Embryonic facial prominence (tissue), 1 donor: Measurements from ENCODE around the gene ELFN2.

Source experiments
- DNase-seq: peaks from one replicate; pipeline ENCODE4 v3.0.0-alpha.2; 2016; ENCODE audit errors: extremely low spot score

ELFN2 gene

DNA sequence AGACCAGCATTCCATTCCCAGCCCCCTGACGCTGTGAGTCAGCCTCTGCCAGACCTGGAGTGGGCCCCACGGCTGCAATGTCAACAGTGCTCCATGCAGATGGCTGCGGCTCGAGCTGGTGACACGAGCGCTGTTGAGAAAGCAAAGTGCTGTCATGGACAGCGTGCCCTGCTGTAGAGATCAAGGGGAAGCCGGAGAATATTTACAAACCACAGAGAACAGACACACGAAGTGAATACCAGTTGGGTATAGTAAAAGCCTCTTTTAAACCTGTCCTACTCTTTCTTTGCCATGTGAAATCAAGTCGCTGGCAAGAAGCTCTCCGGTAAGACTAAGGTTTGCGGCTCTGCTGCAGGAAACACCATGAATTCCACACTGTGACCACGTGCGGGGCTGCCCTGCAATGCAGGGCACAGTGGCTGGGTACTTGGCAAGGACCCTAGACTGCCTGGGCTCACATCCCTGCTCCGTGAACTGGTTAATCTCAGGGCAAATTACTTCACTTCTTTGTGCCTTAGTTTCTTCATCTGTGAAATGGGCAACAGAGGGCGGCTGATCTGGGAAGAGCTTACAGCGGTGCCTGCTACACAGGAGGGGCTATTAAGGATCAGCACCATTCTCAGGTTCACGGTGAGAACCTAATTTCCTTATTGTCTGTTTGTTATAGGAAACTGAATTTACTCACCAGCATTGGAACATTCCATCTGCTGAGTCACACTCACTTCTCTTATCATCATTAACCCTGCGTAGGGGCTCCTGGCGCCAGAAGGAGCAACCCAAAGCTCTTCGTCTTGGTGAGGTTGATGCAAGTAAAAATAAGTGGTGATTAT lies 27.8 kb upstream of the ELFN2 start:
- DNase-seq = no peak

DNA sequence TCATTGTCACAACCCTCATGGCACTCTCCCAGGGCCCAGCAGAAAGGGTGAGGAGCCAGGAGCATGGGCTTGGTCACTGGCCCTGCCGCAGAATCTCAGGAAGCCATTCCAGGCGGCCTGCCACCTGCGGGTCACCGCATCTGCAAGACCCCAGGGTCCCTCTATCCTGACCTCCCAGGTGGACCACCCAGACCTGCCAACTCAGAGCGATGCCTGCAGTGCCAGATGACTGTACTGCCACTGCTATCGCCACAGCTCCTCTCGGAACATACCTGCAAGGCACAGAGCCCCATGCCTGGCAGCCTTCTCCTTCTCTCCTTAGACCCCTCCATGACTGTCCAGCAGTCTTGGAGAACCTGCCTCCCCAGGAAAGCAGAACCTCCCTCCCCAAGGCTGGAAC lies 26.4 kb upstream of the ELFN2 start:
- DNase-seq = no peak

DNA sequence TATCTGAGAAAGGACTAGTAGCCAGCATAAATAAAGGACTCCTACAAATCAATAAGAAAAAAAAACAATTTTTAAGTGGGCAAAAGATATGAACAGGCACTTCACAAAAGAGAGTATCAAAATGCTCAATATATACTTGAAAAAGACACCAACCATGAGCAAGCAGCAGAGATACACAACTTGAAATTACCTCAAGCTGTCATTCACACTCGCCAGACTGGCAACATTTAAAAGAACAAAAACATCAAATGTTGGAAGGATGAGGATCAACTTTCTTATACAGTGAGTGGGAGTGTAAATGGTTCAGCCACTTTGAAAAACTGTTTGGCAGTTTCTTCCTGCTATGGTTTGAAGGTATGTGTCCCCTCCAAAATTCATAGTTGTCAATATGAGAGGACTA lies 23.9 kb upstream of the ELFN2 start:
- no peak for DNase-seq

DNA sequence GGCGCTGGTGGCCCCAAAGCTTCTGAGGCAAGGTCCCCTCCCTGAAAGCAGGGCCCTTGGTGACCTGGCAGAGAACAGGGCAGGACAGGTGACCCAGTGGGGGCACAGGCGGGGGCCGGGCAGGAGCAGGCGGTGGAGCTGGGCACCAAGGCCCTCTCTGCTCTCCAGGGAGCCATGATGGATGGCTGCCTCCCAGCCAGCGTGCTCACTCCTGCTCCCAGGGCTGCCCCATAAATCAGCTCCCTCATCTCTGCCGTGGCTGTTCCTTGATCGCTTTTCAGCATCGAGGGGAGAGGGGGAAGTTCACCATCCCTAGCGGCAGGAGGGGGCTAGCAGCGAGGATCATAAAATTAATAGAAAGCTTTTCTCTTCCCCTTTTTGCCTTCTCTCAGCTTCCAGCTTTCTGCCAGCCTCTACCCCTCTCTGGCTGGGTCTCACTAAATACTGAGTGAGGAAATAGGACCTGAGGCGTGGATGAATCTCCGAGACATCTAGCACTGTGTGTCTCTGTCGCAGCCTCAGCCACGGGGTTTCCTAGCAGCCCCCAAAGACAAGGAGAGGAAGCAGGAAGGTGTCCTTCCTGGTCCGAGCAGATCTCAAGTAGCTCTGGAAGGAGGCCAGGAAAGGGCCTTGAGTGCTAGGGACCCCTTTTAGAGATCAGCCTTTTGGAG lies 22.2 kb upstream of the ELFN2 start:
- no peak for DNase-seq

DNA sequence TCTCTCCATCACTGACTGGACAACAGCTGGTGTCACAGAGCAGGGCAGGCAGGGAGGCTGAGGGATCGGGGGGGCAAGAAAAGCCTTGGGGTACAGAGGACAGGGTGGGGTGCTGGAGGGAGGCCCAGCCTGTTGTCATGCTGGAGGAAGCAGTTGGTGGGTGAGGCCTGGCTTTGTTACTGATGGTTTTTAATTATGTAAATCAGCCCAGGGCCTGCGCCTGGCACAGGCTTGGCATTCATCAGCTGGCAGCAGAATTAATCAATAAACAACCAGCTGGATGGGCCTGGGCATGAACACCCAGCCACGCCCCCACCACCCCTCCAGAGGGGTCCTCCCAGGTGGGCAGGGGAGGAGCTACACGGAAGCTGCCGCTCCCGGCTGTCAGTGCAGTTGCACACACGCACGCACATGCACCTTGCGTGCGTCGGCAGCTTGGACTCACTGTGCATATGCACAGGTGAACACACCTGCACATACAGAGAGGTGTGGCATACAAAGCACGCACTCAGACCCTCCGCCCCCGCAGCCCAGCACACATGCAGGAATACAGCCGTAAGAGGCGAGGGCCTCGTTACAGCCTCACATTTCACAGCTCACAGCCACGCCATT lies 21.3 kb upstream of the ELFN2 start:
- no peak for DNase-seq

DNA sequence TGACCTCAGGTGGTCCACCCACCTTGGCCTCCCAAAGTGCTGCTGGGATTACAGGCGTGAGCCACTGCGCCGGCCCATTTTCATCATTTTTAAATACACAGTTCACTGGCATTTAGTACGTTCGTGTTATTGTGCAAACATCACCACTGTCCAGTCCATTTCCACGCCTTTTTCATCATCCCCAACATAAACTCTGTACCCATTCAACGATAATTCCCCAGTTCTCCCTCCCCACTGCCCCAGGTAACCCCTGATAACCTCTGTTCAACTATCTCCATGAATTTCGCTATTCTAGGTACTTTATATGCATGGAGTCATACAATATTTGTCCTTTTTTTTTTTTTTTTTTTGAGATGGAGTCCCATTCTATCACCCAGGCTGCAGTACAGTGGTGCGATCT lies 18.2 kb upstream of the ELFN2 start:
- DNase-seq = no peak

DNA sequence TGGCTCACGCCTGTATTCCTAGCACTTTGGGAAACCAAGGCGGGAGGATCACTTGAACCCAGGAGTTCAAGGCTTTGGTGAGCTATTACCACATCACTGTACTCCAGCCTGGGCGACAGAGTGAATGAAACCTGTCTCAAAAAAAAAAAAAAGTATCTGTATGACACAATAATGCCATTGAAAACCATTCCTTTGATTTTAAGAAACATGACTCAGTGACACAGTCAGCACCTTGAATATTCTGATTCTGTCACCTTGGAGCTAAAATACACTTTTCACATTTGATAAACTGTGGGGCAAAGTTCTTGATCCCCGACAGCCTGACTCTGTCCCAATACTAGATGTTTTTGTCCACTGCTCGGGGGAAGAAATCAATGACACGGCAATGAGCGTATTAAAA lies 16.7 kb upstream of the ELFN2 start:
- no peak for DNase-seq

DNA sequence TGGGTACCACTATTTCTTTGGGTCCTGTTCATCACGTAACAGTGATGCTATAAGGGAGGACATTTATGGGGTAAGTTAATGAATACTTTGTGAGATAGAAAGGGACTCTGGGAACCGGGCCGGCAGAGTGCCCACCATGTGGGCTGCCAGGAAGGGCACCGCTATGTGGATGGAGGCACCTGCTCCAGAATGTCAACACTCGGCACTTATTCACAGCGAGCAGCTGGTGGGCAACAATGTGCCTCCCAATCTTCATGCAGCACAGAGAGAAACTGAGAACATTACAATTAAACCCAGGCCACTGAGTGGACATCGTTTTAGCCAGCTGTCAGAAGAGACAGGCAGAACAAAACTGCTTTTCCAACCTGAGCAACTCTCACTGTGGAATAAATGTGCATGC lies 15.8 kb upstream of the ELFN2 start:
- DNase-seq = no peak

DNA sequence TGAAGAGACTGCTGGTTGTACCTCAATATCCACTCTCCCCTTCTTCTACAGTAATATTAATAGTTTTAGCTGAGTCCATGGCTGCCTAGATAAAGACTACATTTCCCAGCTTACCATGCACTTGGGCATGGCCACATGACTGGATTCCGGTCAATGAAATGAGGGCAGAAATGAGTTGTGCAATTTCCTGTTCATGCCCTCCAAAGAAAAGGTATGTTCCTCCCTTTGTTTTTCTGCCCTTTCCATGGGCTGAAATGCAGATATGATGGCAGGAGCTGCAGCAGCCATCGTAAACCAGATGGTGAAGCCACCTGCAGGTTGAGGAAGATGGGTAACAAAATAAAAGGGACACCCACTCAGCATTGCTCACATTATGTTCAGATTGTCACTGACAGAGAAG lies 15.3 kb upstream of the ELFN2 start:
- DNase-seq = no peak

DNA sequence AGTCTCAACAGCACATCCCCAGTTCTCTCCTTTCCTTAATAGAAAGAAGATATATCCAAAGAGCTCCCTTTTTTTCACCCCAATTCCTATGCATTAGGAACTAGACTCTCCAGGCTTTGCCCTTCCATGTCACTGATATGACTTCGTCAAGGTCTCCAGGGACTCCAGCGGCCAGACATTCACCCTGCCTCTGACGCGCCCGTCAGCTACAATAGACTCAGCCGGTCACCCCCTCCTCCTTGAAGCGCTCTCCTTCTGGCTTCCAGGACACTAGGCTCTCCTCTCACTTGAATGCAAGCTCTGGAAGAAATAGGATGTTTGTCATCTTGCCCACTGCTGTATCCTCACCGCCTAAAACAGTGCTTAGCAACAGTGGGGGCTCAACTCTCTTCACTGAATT lies 14.9 kb upstream of the ELFN2 start:
- no peak for DNase-seq

DNA sequence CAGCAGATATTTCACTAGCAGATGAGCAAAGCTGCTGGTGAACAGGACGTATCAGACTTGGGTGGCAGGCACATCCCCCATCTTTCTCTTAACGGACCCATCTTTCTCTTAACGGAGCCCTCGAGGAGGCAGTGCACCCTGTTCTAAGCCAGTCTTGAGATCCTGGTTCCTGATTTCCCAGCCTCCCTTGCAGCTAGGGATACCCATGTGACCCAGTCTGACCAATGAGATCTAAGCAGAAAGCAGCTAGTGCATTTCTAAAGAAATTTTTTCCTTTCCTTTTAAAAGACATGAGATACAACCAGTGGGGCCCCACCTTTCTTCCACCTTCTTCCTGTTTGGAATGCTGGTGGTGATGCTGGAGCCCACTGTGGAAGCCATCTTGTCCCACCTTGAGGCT lies 13.6 kb upstream of the ELFN2 start:
- no peak for DNase-seq

DNA sequence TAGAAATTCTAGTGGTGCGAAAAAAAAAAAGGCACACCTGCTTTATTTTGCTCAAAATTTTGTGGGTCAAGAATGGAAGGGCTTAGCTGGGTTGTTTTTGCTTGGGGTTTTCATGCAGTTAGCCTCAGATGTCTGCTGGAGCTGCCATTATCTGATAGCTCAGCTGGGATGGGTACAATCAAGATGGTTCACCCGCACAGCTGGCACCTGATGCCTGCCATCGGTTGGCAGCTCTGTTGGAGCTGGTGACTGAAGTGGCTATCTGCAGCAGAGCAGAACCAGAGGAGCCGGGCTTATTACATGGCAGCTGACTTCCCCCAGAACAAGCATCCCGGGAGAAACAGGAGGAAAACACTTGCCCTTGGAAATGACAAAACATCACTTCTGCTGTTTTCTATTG lies 12.1 kb upstream of the ELFN2 start:
- DNase-seq = no peak

DNA sequence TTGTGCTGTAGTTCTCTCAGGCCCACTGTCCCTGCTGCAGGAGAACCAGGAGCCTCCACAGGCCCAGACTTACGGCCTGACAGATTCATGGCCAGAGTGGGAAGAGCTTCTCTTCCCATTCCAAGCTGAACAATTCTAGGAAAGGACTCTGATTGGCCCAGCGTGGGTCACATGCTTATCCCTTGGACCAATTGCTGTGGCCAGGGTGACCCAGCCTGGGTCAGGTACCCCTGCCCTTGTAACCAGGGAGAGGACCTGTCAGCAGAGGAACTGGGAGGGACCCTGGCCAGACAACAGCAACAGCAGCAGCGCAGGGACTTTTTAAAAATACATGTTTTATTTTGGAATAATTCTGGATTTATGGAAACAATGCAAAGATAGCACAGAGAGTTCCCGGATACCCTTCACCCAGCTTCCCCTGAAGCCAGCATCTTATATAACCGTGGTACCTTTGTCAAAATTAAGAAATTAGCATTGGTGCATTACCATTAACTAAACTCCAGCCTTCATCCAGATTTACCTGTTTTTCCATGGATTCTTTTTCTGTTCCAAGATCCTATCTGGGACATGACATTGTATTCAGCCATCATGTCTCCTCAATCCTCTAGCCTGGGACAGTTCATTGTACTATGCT lies 8.8 kb upstream of the ELFN2 start:
- DNase-seq = no peak

DNA sequence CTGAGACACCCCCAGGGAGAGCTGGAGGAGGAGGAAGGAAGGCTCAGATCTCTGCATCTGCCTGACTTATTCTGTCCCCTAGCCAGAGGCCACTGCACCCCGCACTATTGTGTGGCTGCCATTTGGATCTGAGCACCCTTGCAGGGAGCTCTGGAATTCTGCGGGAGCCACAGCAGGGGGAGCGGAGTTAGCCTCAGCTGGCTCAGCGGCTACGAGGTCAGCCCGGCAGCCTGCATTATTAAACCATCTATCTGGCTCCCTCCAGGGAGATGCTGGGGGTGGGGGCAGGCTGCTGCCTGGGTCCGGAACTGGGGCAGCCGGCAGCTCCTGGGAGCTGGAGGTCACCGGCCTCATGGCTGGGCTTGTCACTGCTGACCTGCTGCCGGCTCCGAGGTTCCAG lies 6.5 kb upstream of the ELFN2 start:
- no peak for DNase-seq

DNA sequence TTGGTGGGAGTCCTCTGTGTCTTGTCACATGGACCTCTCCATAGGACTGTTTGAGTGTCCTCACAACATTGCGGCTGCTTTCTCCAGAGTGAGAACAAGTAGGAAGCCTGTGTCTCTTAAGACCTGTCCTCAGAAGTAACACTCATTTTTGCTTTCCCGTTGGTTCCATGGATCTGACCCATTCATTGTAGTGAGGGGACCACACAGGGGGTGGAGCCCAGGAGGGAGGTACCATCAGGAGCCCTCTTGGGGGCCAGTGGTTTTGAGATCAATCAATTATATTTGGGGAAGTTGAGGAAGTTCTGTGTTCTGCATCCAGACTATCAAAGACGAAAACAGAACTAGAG lies 5.4 kb upstream of the ELFN2 start:
- DNase-seq = no peak

DNA sequence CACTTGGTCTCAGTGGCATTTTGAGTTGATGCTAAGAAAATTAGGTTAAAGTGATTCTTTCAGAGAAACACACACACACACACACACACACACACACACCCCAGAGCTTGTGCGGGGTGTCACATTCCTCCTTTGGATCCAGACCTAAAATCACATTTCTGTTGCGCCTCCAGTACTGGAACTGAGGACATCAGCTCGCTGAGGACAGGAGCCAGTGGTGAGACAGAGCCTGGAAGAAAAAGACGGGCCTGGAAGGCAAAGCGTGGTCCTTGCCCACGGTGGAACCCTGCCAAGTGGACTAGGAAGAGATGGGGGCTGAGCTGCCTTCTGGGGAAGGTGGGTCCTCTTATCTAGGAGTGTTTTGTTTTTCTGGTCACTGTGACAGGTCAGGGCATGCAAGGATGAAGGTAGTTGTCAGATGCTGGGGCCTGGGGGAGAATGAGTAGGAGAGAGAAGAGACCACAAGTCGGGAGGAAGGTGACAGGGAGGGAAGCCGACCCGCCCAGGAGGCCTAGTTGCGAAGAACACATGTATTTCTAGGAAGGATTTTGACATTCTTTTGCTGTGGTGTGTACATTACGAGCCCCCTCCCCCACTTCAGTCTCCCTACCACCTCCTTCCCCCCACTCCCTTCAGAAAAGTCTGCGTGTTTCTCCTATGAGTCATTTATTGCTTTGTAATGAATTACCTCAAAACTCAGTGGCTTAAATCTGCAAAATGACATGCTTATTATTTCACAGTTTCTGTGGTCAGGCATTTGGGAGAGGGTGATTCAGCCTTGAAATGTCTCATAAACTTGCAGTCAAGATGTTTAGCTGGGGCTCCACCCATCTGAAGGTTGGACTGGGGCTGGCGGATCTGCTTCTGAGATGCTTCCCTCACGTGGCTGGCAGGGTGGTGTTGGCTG lies 4.8 kb upstream of the ELFN2 start:
- no peak for DNase-seq

DNA sequence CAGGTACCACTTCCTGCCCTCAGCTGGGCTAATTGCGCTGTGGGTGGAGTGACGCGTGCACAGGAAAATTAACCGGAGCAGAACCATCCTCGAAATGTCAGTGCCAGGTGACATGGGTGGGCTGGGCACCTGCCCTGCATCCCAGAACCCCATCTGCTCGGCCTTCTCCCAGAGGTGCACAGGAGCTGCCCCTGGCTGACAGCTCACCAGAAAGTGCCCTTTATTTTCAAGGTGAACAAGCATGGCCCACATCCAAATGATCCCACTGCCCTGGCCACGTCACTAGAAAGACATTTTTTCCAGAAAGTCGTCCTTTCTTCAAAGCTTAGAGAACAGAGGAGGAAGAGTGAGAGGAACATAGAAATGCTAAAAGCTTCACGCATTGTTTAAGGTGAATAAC lies 4.1 kb upstream of the ELFN2 start:
- no peak for DNase-seq

DNA sequence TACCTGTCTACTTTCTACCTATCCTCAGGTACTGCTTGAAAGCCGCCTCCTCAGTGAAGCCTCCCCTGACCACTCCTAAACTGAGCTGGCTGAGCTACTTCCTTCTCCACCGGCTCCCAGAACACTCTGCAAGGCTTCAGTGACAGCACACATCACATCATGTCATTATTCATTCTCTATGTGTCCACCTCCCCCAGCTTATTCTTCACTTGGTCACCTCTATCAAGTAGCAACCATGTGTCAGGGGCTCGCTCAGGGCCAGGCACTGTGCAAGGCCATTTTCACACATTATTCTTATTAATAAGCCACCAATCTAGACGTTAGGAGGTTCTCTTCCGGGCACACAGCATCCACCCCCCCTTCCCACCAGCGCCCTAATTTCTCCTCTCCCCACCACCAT lies 3.7 kb upstream of the ELFN2 start:
- no peak for DNase-seq

DNA sequence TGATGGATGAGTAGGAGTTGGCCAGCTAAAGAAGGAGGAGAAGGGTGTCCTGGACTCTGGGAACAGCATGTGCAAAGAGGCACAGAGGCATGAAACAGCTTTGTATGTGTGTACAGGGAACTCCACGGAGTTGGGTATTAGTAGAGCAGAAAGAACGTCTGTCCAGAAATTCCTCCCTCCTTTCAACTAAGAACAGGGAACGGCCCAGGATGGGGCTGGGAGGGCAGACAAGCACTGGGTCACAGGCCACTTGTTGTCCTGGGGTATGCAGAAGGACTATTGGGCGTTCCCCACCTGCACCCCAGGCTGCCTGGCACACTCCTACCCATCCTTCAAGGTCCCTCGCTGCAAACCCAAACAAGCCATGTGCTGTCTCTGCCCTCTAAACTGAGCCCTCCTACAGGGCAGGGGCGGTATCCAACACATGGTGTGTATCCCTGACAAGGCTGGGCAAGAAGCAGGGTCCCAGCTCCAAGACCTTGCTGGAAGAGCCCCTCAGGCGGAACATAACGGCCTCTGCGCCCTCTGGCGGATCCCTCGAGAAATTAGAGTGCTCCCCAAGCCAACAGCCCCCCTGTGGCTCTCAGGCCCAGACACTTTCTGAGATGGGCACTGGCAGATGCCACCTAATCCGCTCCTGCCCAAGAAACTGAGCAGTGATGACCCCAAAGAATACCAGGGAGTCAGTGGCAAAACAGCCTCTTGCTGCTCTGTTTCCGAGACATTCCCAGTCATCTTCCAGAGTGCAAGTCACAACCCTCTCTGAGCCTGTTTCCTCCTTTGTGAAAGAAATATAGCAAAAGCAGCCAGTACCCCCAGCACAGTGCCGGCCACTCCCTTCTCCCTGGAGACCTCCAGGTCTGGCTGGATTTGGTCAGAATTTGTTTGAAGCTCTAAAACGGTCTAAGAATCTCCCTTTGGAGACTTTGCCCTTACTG lies 1.6 kb upstream of the ELFN2 start:
- DNase-seq = no peak
